Activated T-cell treated with anti-CD3 and anti-CD28 coated beads, Interleukin-2, amount 50 U/mL, for 48 hours (primary cell): ENCODE measurements around the gene SYCE1.
A peak's percentile ranks its signal among the peaks of the same experiment; 100 is the strongest.
"Not testable (repeated sequence)": the region's sequence is repeated elsewhere in the genome, so short reads cannot be mapped to it uniquely, and the experiment has no call there.

Source experiments
- DNase-seq, 2 experiments: peaks; one replicate each; pipeline ENCODE4 v3.0.0-alpha.2; 2020

The SYCE1 gene

GRCh38 chr10:133555521-133555920 lies 9.9 kb downstream of the SYCE1 start:
- DNase-seq: no peak

GRCh38 chr10:133554600-133554999 lies 10.8 kb downstream of the SYCE1 start:
- DNase-seq: no peak

- no peak for DNase-seq
These were observed 20.9 kb downstream of the SYCE1 start for GRCh38 chr10:133544506-133544905.

GRCh38 chr10:133541441-133541975 lies 23.9 kb downstream of the SYCE1 start:
- not testable (repeated sequence) for DNase-seq

GRCh38 chr10:133537546-133538545 lies 27.5 kb downstream of the SYCE1 start:
- DNase-seq: no peak

DNA sequence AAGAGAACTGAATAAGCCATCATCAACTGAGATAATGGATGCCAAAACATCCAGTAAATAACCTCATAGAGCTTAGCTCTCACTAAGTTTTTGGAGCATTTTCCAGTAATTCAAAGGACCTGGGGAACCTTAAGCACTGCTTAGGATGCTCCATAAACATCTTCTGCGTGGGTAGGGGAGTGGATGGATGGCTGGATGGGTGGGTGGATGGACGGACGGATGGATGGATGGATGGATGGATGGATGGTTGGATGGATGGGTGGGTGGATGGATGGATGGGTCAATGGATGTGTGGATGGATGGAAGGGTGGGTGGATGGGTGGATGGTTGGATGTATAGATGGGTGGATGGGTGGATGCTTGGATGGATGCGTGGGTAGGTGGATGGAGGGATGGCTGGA lies 29.2 kb downstream of the SYCE1 start:
- DNase-seq: no peak

- no peak for DNase-seq
These were observed 31.0 kb downstream of the SYCE1 start for GRCh38 chr10:133534417-133534816.

- DNase-seq: no peak
These were observed 32.5 kb downstream of the SYCE1 start for GRCh38 chr10:133532871-133533270.

- no peak for DNase-seq
These were observed 34.9 kb downstream of the SYCE1 start for GRCh38 chr10:133530506-133530905.

DNA sequence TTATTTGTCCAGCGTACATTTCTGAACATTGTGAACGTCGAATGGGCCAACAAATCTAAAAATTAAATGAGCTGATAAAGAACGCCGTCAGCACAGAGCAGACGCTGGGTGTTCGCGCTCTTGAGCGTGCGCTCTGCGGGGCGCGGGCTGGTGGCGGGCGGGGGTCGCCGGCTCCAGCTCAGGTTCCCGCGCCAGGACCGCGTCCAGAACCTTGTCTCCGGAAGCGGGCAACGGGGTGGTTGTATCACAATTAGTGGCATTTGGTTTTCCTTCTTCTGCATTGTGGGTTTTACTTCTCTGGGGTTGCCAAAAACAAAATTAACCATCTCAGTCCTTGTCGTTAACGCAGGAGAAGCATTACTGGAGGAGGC lies 35.8 kb downstream of the SYCE1 start:
- DNase-seq: no peak

DNA sequence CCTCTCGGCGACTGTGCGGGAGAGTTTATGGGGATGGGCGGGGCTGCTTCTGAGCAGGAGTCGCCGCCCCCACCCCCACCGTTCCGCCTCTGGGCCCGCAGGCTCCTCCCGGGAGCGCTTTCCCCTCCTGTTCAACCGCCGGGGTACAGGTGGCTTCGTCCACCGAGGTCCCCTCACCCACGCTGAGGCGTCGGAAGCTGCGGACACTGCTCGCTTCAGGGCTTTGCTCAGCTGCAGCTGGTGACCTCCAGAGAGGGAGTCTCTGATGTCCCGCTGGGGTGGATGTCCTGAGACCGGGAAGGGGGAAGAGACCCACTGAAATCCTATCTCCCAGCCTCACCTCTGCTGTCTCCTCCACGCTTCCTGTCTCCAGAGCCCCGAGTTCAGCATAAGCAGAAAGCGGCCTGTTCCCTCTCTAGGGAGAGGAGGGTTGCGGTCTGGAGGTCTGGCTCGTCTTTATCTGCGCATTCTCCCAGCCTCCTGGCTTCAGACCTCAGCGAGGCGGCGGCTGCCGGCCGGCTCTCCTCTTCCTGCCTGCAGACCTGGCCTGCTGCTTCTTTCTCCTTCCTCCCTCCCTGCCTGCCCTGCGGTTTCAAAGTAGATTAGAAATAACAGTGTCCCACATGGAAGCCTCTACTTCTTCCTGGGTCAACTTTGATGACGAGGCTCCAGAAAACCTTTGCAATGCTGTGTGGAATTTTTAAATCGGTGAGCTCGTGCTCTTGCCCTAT lies 36.4 kb downstream of the SYCE1 start:
- DNase-seq: peak in 1 of 2 experiments; percentile 32

- peak in 1 of 2 experiments; percentile 28 for DNase-seq
These were observed 37.0 kb downstream of the SYCE1 start for GRCh38 chr10:133528296-133528844.

GRCh38 chr10:133527771-133528271 lies 37.6 kb downstream of the SYCE1 start:
- DNase-seq: no peak

- no peak for DNase-seq
These were observed 38.3 kb downstream of the SYCE1 start, which contains the start of gene CYP2E1 for GRCh38 chr10:133526957-133527588. TSS of gene CYP2E1 (plus strand) at chr10:133527363. CDS start at chr10:133527396, 33 bp downstream.

DNA sequence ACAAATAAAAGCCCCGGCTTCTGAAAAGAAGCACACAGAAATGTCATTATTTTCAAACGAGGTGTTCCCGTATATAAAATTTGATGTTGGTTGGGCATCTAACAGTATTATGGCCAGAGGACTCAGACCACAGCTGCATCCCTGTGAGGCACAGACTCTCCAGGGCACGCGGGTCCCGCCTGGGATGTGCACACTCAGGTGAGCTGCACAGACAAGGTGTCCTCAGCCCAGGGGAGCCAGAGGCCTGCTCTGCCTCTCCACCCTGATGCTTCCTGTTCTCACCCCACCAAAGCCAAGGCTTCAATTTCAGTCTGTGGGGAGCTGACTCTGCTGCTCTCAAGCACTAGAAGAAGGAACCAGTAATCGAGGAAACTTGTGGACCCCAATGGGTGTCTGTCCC lies 39.9 kb downstream of the SYCE1 start:
- DNase-seq: no peak

GRCh38 chr10:133523631-133524203 lies 41.7 kb downstream of the SYCE1 start:
- DNase-seq: no peak

- DNase-seq: peak; percentile 96 to 97
These were observed 45.1 kb downstream of the SYCE1 start for GRCh38 chr10:133520193-133520738.

DNA sequence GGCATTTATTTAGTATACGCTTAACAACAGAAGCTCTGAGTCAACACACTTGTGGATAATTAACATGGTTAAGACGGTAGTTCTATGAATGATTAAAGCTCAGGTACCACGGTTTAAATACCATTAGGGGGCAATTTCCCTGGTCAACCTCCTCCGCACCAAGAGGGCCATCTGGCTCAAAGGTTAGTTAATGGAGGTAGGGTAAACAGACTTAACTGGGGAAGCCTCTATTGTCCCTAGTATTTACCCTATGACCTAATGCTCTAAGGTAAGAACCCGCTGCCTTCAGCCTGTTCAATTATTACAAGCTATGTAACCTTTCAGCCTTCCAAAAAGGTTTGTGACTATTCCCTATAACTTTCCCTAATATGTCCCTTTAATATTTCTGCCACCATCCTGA lies 46.9 kb downstream of the SYCE1 start:
- DNase-seq: not testable (repeated sequence)

GRCh38 chr10:133516057-133516456 lies 49.3 kb downstream of the SYCE1 start:
- DNase-seq: no peak

GRCh38 chr10:133515471-133515870 lies 49.9 kb downstream of the SYCE1 start:
- DNase-seq: no peak

- no peak for DNase-seq
These were observed 53.4 kb downstream of the SYCE1 start for GRCh38 chr10:133511907-133512528.
